ENCODE measurements around the gene ANAPC16.
"Not testable (repeated sequence)": the region's sequence is repeated elsewhere in the genome, so short reads cannot be mapped to it uniquely, and the experiment has no call there.

ANAPC16 gene

DNA sequence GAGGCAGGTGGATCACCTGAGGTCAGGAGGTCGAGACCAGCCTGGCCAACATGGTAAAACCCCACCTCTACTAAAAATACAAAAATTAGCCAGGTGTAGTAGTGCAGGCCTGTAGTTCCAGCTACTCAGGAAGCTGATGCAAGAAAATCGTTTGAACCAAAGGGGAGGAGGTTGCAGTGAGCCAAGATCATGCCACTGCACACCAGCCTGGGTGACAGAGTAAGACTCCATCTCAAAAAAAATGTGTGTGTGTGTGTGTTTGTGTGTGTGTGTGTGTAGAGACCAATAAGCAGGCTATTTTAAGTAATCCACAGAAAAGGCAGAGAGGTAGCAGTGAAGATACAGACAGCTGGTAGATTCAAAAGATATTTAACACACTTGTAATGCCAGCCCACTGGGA is 7.3 kb upstream of the ANAPC16 start:
- not testable (repeated sequence) for H3K9ac ChIP-seq (ENCODE audit: low read depth, low read length, poor library complexity); H2BK15ac ChIP-seq (ENCODE audit: low read length); H3K4me1 ChIP-seq (ENCODE audit: control insufficient read depth in 2 of 2, insufficient read depth in 1 of 2, low read depth in 1 of 2, low read length in 2 of 2); H2BK12ac ChIP-seq (ENCODE audit: low read length); H2BK120ac ChIP-seq (ENCODE audit: low read depth, low read length); H2AFZ ChIP-seq (ENCODE audit: low read length); H4K91ac ChIP-seq (ENCODE audit: low read depth, low read length, poor library complexity); H2BK5ac ChIP-seq (ENCODE audit: low read length); H3K9me3 ChIP-seq (replicated peaks in 1 of 2; ENCODE audit: control insufficient read depth in 2 of 2, insufficient read depth in 1 of 2, low read depth in 1 of 2, low read length in 2 of 2); H3K4me2 ChIP-seq (ENCODE audit: insufficient read depth, low read length, poor library complexity, severe bottlenecking); H3K79me1 ChIP-seq (ENCODE audit: low read depth, low read length); H3K23ac ChIP-seq (ENCODE audit: low read depth, low read length, poor library complexity); H3K27me3 ChIP-seq (ENCODE audit: control insufficient read depth in 3 of 3, insufficient read depth in 3 of 3, low read depth in 1 of 3, low read length in 3 of 3); H4K8ac ChIP-seq (ENCODE audit: low read depth, low read length); H3K4me3 ChIP-seq (ENCODE audit: low read length in 2 of 2); DNase-seq (ENCODE audit: low spot score); H3K27ac ChIP-seq (replicated peaks; ENCODE audit: low read length); H3K14ac ChIP-seq (ENCODE audit: low read length); H3K4ac ChIP-seq (ENCODE audit: low read length); H2AK5ac ChIP-seq (ENCODE audit: low read depth, low read length); H3K18ac ChIP-seq (ENCODE audit: low read length)
- H3K36me3 ChIP-seq (replicated peaks in 1 of 2; ENCODE audit: control insufficient read depth in 2 of 2, insufficient read depth in 2 of 2, low read length in 2 of 2), result peaks cover 6 to 51% of the 10 kb centered on the region in 2 donors
- WGBS, 2 donors (ENCODE audit: extremely low coverage in 2 of 2, insufficient read length in 2 of 2, insufficient replicate concordance in 1 of 2), result no CpG with 5 or more reads among the region's 2 CpGs

DNA sequence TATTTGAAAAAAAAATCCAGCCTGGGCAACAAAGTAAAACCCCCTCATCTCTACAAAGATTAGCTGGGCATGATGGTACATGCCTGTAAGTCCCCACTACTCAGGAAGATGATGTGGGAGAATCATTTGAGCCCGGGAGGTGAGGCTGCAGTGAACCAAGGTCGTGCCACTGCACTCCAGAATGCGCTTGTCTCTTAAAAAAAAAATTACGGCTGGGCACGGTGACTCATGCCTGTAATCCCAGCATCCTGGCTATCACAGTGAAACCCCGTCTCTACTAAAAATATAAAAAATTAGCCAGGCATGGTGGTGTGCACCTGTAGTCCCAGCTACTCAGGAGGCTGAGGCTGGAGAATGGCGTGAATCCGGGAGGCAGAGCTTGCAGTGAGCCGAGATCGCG is 4.4 kb upstream of the ANAPC16 start:
- H3K4me3 ChIP-seq (ENCODE audit: low read length in 2 of 2); H3K23ac ChIP-seq (ENCODE audit: low read depth, low read length, poor library complexity); H3K18ac ChIP-seq (ENCODE audit: low read length); H4K91ac ChIP-seq (ENCODE audit: low read depth, low read length, poor library complexity); H2AK5ac ChIP-seq (ENCODE audit: low read depth, low read length); H3K4me1 ChIP-seq (ENCODE audit: control insufficient read depth in 2 of 2, insufficient read depth in 1 of 2, low read depth in 1 of 2, low read length in 2 of 2); H3K27ac ChIP-seq (replicated peaks; ENCODE audit: low read length); H3K27me3 ChIP-seq (ENCODE audit: control insufficient read depth in 3 of 3, insufficient read depth in 3 of 3, low read depth in 1 of 3, low read length in 3 of 3); H3K14ac ChIP-seq (ENCODE audit: low read length); H2BK5ac ChIP-seq (ENCODE audit: low read length); H3K4ac ChIP-seq (ENCODE audit: low read length); H3K9ac ChIP-seq (ENCODE audit: low read depth, low read length, poor library complexity); DNase-seq (ENCODE audit: low spot score); H2BK12ac ChIP-seq (ENCODE audit: low read length); H3K9me3 ChIP-seq (replicated peaks in 1 of 2; ENCODE audit: control insufficient read depth in 2 of 2, insufficient read depth in 1 of 2, low read depth in 1 of 2, low read length in 2 of 2); H2BK120ac ChIP-seq (ENCODE audit: low read depth, low read length); H2AFZ ChIP-seq (ENCODE audit: low read length); H3K79me1 ChIP-seq (ENCODE audit: low read depth, low read length); H3K4me2 ChIP-seq (ENCODE audit: insufficient read depth, low read length, poor library complexity, severe bottlenecking); H4K8ac ChIP-seq (ENCODE audit: low read depth, low read length); H2BK15ac ChIP-seq (ENCODE audit: low read length): not testable (repeated sequence)
- peaks cover 6 to 38% of the 10 kb centered on the region in 2 donors for H3K36me3 ChIP-seq (replicated peaks in 1 of 2; ENCODE audit: control insufficient read depth in 2 of 2, insufficient read depth in 2 of 2, low read length in 2 of 2)
- no CpG with 5 or more reads among the region's 11 CpGs for WGBS, 2 donors (ENCODE audit: extremely low coverage in 2 of 2, insufficient read length in 2 of 2, insufficient replicate concordance in 1 of 2)

DNA sequence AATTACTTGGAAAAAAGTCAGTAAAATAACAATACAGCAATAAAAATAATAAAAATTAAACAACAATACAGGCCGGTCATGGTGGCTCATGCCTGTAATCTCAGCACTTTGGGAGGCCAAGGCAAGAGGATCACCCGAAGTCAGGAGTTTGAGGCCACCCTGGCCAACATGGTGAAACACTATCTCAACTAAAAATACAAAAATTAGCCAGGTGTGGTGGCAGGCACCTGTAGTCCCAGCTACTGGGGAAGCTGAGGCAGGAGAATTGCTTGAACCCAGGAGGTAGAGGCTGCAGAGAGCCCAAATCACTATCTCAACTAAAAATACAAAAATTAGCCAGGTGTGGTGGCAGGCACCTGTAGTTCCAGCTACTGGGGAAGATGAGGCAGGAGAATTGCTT is 4.0 kb upstream of the ANAPC16 start:
- H3K18ac ChIP-seq (ENCODE audit: low read length); H3K4me1 ChIP-seq (ENCODE audit: control insufficient read depth in 2 of 2, insufficient read depth in 1 of 2, low read depth in 1 of 2, low read length in 2 of 2); H3K27me3 ChIP-seq (ENCODE audit: control insufficient read depth in 3 of 3, insufficient read depth in 3 of 3, low read depth in 1 of 3, low read length in 3 of 3); DNase-seq (ENCODE audit: low spot score); H2BK120ac ChIP-seq (ENCODE audit: low read depth, low read length); H2AK5ac ChIP-seq (ENCODE audit: low read depth, low read length); H4K91ac ChIP-seq (ENCODE audit: low read depth, low read length, poor library complexity); H3K4ac ChIP-seq (ENCODE audit: low read length); H3K79me1 ChIP-seq (ENCODE audit: low read depth, low read length); H2AFZ ChIP-seq (ENCODE audit: low read length); H3K4me2 ChIP-seq (ENCODE audit: insufficient read depth, low read length, poor library complexity, severe bottlenecking); H2BK5ac ChIP-seq (ENCODE audit: low read length); H2BK12ac ChIP-seq (ENCODE audit: low read length); H3K27ac ChIP-seq (replicated peaks; ENCODE audit: low read length); H3K9ac ChIP-seq (ENCODE audit: low read depth, low read length, poor library complexity); H2BK15ac ChIP-seq (ENCODE audit: low read length); H3K14ac ChIP-seq (ENCODE audit: low read length); H3K23ac ChIP-seq (ENCODE audit: low read depth, low read length, poor library complexity); H3K9me3 ChIP-seq (replicated peaks in 1 of 2; ENCODE audit: control insufficient read depth in 2 of 2, insufficient read depth in 1 of 2, low read depth in 1 of 2, low read length in 2 of 2); H4K8ac ChIP-seq (ENCODE audit: low read depth, low read length); H3K4me3 ChIP-seq (ENCODE audit: low read length in 2 of 2): not testable (repeated sequence)
- no CpG with 5 or more reads among the region's 2 CpGs for WGBS, 2 donors (ENCODE audit: extremely low coverage in 2 of 2, insufficient read length in 2 of 2, insufficient replicate concordance in 1 of 2)
- H3K36me3 ChIP-seq (replicated peaks in 1 of 2; ENCODE audit: control insufficient read depth in 2 of 2, insufficient read depth in 2 of 2, low read length in 2 of 2), result peaks cover 7 to 34% of the 10 kb centered on the region in 2 donors

DNA sequence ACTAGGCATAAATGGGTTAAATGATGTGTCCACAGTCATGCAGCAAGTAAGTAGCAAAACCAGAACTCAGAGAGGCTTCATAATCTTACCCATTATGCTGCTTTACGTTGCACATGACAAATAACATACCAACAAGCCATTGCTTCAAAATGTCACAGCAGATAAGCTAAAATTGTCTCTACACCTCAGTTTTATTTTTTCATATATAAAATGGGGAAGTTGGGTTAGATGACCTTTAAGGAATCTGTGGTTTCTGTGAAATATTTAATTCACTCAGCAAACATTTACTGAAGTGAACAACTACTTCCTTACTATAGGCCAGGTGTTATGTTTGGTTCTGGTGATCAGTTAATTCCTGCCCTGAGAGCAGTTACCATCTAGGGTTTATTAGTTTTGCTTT is 2.5 kb downstream of the ANAPC16 start:
- Histone ChIP-seq H3K23ac (ENCODE audit: low read depth, low read length, poor library complexity) (no peak overlapping the region), H3K4me2 (ENCODE audit: insufficient read depth, low read length, poor library complexity, severe bottlenecking) (no peak overlapping the region), H3K4me3 (ENCODE audit: low read length in 2 of 2) (no peak overlapping the region), H2BK120ac (ENCODE audit: low read depth, low read length) (no peak overlapping the region), H4K91ac (ENCODE audit: low read depth, low read length, poor library complexity) (no peak overlapping the region), H2BK15ac (ENCODE audit: low read length) (no peak overlapping the region), H2BK12ac (ENCODE audit: low read length) (no peak overlapping the region), H4K8ac (ENCODE audit: low read depth, low read length) (no peak overlapping the region), H3K9ac (ENCODE audit: low read depth, low read length, poor library complexity) (no peak overlapping the region), H3K9me3 (replicated peaks in 1 of 2; ENCODE audit: control insufficient read depth in 2 of 2, insufficient read depth in 1 of 2, low read depth in 1 of 2, low read length in 2 of 2) (no peaks in the 10 kb centered on the region), H2BK5ac (ENCODE audit: low read length) (no peak overlapping the region), H3K18ac (ENCODE audit: low read length) (no peak overlapping the region), H3K14ac (ENCODE audit: low read length) (no peak overlapping the region), H3K4me1 (ENCODE audit: control insufficient read depth in 2 of 2, insufficient read depth in 1 of 2, low read depth in 1 of 2, low read length in 2 of 2) (peaks cover 6% of the 10 kb centered on the region in 2 donors), H2AFZ (ENCODE audit: low read length) (no peak overlapping the region), H3K27ac (replicated peaks; ENCODE audit: low read length) (no peak overlapping the region), H3K4ac (ENCODE audit: low read length) (no peak overlapping the region), H2AK5ac (ENCODE audit: low read depth, low read length) (no peak overlapping the region), H3K79me1 (ENCODE audit: low read depth, low read length) (peaks cover 2% of the 10 kb centered on the region), H3K36me3 (replicated peaks in 1 of 2; ENCODE audit: control insufficient read depth in 2 of 2, insufficient read depth in 2 of 2, low read length in 2 of 2) (peaks cover 4 to 17% of the 10 kb centered on the region in 2 donors), H3K27me3 (ENCODE audit: control insufficient read depth in 3 of 3, insufficient read depth in 3 of 3, low read depth in 1 of 3, low read length in 3 of 3) (no peaks in the 10 kb centered on the region)
- no peak for DNase-seq (ENCODE audit: low spot score)
- WGBS, 2 donors (ENCODE audit: extremely low coverage in 2 of 2, insufficient read length in 2 of 2, insufficient replicate concordance in 1 of 2), result no CpG with 5 or more reads among the region's 1 CpG
